NOMO-1 treated with DMSO at 0.1 percent for 48 hours (cell line): ENCODE results near the gene ABHD15.
"Not testable (repeated sequence)": the region's sequence is repeated elsewhere in the genome, so short reads cannot be mapped to it uniquely, and the experiment has no call there.

ENCODE experiments used
- DNase-seq: peaks from one replicate; lab custom pipeline; 2025; ENCODE audit not compliant: unreplicated experiment; lab: John Stamatoyannopoulos, UW

ABHD15 gene

DNA sequence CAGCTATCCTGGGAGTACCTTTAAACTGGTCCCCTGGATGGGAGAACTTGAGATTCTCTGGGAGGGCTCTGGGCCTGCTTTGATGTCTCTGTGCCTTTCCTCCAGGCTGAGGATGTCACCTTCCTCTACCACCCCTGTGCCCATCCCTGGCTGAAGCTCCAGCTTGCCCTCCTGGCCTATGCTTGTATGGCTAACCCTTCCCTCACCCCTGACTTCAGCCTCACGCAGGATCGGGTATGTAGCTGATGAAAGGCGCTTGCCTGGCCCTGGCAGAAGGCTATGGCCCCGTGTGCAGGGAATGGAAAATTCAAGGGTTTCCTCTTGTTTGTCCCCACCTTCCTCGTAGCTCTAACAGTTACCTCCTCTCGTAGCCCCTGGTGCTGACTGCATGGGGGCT, 4.6 kb upstream of the ABHD15 start:
- DNase-seq, result no peak

DNA sequence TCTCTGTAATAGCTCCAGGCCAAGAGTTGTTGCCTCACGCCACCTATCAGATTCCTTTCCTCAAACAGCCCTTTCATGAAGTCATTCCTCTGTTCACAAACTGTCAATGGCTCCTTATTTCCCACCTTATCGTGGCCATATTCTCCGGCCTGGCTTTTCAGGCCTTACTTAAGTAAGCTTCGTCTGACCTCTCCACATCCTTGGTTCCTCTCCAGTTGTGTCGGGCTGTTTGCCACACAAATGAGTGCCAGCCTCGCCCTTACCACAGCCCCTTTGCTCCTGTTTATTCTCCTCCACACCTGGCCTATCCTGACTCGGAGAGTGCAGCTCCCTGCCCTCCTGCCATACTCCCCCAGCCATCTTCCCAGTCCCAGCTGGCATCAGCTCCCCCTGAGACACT, 3.7 kb upstream of the ABHD15 start:
- no peak for DNase-seq

DNA sequence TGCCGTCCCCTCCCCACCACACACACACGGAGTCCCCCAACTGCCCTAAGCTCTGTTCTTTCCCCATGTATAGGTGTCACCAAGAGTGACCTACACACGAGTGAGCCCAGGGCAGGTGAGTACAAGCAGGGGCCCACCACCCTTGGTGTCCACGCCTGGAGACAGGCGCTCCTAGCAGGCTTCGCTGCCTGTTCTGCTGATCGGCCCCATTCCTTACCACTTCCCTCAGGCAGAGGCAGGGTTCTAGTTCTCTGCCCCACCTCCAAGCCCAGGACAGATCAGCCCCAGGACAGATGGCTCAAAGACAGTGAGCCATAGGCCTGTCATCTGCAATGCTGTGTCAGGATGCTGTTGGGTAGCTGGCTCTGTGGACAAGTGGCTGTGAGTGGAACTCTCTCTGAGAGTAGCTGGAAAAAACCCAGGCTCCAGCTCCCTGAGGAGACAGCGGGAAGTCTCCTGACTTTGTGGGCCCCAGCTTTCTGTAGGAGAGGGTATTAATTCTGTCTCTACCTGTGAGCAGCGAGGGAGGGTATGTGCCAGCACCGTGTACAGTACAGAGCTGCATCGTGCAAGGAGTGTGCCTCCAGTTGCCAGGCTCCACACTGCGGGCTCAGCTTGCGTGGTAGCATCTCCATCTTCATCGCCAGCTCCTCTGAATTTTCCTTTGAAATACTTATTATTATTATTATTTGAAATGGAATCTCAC, 2.6 kb upstream of the ABHD15 start:
- DNase-seq, result no peak

DNA sequence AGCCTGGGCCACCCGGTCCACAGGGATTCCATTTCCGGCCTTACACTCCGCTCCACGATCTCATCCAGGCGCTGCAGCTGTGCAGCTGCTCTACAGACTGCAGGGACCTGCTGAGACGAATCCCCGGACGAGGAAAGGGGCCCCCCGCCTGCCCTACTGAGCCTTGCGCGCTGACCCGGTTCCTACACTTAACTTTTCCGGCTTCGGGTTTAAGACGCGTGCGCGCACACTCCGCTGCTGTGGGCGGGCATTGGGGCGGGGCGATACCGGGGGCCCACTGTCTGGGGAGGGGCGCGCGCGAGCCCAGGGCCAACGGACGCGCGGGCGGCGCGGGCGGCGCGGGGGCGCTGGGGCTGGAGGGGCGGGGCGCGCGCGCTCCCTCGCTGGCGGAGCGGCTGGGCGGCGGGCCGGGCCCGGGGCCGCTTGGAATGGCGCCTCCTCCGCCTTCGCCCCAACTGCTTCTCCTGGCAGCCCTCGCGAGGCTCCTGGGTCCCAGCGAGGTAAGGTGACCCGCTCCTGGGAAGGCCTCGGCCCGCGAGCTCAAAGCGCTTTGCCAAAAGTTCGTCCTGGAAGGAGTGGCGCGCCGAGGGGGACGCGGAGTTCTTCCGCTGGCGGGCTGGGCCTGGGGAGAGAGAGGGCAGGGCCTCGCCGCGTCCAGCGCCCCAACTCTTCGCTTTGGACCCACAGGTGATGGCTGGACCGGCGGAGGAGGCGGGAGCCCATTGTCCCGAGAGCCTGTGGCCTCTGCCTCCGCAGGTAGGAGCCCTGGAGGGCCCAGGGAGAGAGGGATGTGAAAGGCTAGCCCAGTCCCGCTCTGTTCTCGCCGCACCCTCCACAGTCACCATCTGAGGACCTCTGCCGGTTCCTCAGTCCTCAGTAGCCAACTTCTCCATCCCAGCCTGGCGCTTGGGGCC, 1.8 kb upstream of the ABHD15 start, which contains the start of gene TP53I13:
Gene TP53I13 (plus strand): TSS at position 371 of the 914 bp plus-strand sequence. CDS start 58 bp downstream, at position 429.
- DNase-seq, result peak; percentile 74

DNA sequence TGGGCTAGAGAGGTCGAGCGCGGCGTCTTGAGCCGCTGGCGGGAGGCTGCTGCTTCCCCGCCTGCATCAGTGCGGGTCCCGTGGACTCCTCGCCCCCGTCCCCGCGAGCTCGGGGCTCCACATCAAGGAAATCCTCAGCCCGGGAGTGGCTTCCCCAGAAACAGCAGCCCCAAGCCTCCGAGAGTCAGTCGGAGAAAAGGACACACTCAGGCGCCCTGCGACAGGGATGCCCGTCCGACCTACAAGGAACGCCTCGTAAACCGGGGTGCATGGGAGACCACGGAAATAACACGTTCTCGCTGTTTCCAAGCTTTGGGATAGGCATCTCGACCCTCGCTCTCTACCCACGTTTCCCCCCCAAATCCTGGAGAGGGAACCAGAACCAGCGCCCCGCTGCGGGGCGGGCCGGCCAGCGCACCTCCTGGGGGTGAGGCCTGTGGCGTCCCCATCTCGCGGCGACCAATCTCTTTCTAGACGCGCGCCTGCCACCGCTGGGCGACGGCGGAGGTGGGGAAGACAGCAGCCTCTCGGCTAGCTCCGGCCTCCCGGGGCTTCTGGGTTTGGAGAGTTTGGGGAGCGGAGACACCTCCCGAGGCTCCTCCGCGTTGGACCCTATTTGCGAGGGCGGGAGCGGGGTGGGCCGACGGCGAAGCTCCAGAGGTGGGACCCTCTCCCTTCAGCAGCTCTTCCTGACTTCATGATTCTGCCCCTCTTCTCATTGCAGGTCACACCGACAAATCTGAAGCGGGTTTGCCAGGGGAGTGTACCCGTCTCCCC, 905 bp upstream of the ABHD15 start:
- peak; percentile 75 for DNase-seq

DNA sequence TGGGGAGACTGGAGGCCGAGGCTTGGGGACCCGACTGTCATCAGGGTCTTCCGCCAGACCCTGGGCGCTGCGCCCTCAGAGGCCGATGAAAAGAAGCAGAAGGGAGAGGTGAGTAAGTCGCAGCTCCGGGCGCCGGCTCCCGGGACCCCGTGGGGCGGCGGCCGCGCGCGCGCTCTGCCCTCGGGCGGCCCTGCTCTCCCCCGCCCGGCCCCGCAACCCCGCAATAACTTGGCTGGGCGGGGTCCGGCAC, 392 bp upstream of the ABHD15 start:
- no peak for DNase-seq

DNA sequence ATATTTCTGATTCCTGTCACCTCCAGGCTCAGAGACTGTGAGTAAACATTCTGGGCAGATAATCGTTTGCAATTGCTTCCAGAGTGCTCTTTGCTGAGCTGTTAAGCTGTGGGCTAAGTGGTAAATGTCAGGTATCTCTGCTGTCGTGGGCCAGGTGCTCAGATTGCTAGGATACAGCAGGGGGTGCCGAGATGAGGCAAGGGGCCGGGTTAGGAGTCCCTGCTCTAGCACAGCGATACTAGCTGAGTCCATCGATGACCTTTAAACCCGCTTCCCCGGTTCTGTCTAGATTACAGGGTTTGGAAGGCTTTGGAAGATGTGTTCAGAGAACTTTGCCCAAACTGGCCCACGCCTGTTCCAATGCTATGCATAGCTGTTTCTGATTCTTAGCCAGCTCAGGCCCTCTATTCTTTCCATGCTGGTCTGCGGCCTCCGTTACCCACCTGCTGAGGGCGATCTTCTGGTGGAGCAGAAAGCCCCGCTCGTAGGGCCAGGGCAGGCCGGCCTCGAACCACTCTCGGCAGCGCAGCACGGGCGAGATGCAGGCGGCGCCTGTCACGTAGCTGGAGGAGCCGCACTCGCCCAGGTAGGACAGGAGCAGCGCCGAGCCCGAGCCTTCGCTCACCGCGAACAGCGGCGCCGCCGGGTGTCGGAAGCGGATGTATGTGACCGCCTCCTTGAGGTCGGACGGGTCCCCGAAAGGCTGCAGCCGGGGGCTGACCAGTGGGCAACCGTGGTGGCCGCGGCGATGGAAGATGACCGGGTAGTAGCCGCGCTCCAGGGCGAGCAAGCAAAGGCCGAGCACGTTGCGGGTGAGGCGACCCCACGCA, 979 bp downstream of the ABHD15 start:
- DNase-seq, result peak; percentile 25

DNA sequence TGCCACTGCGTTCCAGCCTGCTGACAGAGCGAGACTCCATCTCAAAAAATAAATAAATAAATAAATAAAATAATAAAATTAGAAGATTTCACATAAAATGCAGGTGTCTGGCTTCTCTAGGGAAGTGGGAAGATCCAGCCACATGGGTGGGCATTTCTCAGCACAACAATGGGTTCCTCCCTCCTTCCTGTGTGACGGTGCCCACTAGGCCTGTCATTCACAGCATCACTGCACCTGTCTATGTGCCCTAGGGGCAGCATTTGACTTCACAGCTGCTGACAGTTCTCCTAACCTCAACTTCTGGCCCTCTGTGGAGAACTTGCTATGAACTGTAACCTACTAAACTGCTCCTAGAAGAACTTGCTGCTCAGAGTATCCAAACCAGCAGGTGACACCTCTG, 3.0 kb downstream of the ABHD15 start:
- DNase-seq, result no peak

DNA sequence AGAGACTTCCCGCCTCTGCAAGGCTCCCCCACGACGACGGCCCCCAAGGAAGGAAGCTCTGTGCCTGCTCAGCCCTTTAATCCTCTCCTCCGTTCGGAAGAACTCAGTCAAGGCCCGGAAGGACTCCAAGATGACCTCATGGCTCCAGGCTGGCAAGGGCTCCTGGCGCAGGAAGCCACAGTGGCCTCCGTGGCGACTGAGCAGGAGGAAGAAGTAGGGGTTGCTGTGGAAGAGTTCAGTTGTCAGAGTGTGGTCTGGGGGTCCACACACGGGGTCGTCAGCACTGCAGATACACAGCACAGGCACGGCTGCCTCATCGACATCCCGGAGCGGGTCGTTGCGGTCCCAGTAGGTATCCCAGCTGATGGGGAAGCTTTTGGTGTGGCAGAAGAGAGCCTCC, 4.2 kb downstream of the ABHD15 start:
- DNase-seq, result no peak

DNA sequence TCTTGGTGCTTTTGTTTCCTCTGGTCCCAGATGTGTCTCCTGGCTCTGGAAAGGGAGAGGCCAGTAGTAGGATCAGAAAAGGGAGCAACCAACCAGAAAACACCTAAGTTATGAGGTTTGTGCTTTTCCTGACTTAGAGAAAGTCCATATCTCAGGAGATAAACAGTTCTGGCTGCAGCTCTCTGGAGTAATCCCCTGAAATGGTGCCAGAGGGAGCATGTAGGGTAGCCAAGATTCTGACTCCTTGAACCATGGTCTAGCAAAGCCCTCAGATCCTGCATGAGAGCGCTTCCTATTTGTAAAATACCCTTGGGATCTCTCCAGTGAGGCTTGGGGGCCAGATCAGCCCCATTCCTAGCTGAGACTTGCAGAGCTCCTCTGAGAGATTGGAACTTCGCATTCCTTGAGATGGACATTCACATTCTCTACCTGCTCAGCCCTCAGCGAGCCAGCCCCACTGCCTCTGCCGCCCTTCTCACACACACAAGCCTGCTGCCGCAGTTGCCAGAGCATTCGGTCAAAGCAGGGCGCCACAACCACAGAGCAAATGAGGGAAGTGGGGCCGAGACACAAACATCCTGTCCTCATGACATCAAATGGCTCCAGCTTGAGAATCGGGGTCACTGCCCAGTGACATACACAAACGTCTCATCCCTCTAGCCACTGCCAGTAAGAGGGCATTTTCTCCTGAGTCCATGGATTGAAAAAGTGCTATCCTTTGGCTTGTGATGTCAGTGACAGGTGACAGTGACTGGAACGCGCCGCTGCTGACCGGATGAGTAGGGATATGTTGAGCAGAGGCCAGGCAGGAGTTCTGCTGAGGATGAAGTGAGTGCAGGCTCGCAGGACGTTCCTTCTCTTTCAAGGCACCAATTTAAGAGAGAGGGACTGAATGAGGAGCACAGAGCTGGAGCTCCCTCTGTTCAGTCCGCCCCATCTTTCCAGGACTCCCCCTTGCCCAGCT, 5.0 kb downstream of the ABHD15 start:
- peak; percentile 10 for DNase-seq

DNA sequence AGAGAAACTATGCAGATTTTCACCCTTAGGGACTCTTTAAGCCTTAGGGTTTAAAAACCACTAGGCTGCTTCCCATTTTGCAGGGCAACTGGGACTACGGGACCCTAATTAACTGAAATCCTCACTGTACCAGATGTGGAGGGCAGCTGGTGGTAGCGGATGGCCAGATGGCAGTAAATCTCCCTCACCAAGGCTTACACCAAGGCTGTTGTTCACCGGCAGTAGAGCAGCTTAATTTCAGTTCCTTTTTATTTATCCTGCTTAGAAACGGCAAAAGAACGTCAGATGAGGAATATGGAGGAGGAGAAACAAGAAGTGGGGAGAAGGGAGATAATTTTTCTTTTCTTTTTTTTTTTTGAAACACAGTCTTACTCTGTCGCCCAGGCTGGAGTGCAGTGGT, 6.5 kb downstream of the ABHD15 start:
- DNase-seq, result peak; percentile 92

DNA sequence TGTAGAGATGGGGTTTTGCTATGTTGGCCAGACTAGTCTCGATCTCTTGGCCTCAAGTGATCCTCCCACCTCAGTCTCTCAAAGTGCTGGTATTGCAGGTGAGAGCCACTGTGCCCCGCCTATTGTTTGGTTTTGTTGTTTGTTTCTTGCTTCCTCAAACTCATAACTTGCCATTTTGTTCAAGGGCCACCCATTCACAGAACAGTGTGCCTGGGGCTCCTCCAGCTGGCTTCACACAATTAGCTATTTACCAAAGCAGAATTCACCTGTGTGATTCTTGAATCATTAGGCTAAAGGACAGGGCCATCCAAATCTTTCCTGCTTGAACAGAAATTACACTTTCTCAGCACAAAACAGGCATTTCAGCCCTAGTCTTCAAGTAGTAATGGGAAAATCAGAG, 7.2 kb downstream of the ABHD15 start:
- DNase-seq, result no peak

DNA sequence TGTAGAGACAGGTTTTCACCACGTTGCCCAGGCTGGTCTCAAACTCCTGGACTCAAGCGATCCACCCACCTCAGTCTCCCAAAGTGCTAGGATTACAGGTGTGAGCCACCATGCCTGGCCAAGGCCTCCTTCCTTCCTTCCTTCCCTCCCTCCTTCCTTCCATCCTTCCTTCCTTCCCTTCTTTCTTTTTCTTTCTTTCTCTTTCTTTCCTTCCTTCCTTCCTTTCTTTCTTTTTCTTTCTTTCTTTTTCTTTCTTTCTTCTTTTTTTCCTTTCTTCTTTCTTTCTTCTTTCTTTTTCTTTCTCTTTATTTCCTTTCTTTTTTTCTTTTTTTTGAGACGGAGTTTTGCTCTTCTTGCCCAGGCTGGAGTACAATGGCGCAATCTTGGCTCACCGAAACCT, 8.7 kb downstream of the ABHD15 start:
- not testable (repeated sequence) for DNase-seq

DNA sequence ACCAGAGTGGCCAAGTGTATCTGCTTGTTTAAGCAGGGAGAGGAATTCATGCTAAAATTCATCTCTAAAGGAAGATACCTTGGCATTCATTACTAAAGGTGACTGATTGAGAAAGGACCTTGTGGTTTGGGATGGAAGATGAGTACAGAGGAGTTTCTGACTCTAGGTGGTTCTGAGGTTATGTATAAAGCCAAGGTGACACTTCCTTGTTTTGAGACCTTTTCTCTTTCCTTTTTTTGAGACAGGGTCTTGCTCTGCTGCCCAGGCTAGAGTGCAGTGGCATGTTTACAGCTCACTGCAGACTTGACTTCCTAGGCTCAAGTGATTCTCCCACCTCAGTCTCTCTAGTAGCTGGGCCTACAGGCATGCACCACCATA, 9.1 kb downstream of the ABHD15 start:
- no peak for DNase-seq

DNA sequence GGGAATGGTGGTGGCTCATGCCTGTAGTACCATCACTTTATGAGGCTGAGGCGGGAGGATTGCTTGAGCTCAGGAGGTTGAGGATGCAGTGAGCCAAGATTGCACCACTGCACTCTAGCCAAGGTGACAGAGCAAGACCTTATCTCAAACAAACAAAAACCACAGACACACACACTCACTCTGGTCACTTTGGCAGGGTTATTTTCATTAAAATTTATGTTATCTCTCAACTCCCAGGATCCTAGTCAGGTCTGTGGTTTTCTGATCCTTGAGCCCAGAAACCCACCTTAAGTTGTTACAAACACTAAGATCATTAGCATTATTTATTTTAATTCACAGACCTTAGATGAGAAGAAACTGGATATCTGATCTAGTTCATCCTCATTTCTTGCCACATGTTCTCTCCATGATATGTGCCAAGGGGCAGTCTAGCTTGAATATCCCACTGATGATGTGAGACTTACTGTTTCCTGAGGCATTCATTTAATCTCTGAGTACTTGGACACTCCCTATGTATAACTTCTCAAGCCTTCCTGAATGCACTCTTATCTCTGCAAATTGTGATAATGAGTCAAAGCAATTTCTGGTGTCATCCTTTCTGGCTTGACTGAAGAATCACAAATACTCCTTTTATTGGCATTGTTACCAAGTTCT, 9.6 kb downstream of the ABHD15 start:
- DNase-seq, result no peak

DNA sequence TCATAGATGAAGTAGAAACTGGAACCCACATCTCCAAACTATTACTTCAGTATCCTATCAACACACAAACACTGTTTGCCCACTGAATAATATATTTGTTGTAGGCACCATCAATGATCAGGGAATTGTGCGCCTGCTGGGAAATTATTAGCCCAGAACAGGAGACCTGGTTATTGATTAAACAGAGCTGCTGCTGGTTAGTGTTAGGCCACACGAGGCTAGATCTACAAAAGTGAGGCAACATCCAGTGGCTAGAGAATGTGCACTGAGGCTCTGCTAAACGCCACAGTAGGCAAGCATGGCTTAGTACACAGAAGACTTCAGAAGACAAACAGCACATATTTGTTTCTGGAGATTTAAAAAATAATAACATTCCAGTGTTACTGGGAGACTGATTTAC, 11.0 kb downstream of the ABHD15 start:
- no peak for DNase-seq

DNA sequence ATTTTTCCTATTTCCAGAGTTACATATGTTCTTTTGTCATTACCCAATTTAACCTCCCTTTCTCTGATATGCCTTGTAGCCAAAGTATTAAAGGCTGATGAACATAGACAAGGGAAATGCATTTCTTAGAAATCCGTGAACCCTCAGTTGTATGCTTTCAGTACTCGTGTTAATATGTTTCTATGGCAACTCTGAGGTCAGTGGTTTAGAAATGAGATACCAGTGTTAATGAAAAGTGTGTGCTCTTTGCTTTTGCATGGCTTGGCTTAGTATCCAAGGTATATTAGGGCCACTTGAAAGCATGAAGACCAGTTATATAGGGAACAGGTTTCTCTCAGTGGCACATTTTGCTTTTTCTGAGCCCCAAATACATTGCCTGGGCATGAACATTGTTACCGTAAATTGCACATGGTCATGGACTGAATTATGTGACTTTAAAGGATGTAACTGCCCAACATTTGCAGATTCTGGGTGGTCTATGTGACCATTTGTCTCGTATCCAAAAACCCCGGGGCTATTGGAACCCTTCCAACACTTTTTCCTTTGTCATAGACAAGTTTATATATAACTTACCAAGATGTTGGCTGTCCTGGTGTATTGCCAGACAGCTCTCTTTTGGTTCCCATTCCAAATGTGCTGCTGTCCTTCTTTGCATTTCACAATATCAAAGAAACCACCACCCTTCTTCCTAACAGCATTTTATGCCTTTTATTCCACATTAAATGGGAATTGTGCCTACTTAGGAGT, 17.5 kb downstream of the ABHD15 start:
- no peak for DNase-seq

DNA sequence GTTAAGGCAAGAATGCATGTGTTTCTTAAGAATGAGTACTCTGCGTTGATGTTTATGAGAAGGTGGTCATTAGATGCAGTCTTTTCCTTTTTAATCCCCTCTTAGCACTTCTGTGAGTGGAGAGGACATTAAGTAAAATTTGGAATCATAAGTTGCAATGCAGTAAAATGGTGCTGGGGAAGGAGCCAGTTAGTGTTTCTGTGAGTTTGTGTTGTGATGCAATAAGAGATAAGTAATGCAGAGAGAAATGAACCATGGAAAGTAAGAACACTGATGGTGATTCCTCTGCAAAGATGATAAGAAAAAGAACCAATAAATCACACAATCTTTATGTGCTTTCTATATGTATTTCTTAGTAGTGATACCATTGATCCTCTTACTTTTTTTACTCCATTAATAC, 20.0 kb downstream of the ABHD15 start:
- no peak for DNase-seq

DNA sequence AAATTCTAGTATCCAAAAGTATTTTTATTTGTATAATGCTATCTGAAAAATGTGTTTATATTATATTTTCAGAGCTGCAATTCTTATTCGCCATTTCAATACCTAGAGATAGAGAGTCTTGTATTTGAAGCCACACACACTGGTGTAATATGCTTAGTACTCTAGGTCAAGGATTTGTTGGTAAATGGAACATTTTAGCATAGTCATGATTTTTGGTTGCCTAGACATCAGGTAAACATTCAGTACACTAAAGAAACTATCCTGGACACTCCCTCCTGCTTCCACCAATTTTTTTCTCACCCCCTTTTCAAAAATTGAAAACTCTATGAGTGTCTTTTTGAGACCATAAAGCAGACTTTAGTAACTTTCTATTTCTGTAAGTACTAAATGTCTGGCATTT, 20.8 kb downstream of the ABHD15 start:
- no peak for DNase-seq
